Measurements from ENCODE around the gene CAMTA1.

Gene CAMTA1

GRCh38 chr1:7528386-7529198 lies 743.3 kb downstream of the CAMTA1 start:
- Histone ChIP-seq H3K4me3 (ENCODE audit: low read depth, low read length) (no peak overlapping the region), H3K4me1 (ENCODE audit: control insufficient read depth, insufficient read depth, low read length) (no peaks in the 10 kb centered on the region), H3K36me3 (ENCODE audit: control insufficient read depth, insufficient read depth, low read length) (no peaks in the 10 kb centered on the region), H3K9me3 (ENCODE audit: control insufficient read depth, insufficient read depth, low read length) (no peaks in the 10 kb centered on the region), H3K27me3 (ENCODE audit: control insufficient read depth, insufficient read depth, low read length) (no peaks in the 10 kb centered on the region), H3K9ac (ENCODE audit: low read depth, low read length) (no peak overlapping the region)

GRCh38 chr1:7529917-7530316 lies 744.7 kb downstream of the CAMTA1 start:
- Histone ChIP-seq H3K9me3 (ENCODE audit: control insufficient read depth, insufficient read depth, low read length) (no peaks in the 10 kb centered on the region), H3K36me3 (ENCODE audit: control insufficient read depth, insufficient read depth, low read length) (no peaks in the 10 kb centered on the region), H3K9ac (ENCODE audit: low read depth, low read length) (no peak overlapping the region), H3K4me3 (ENCODE audit: low read depth, low read length) (no peak overlapping the region), H3K4me1 (ENCODE audit: control insufficient read depth, insufficient read depth, low read length) (no peaks in the 10 kb centered on the region), H3K27me3 (ENCODE audit: control insufficient read depth, insufficient read depth, low read length) (no peaks in the 10 kb centered on the region)

- Histone ChIP-seq H3K9ac (ENCODE audit: low read depth, low read length) (no peak overlapping the region), H3K36me3 (ENCODE audit: control insufficient read depth, insufficient read depth, low read length) (no peaks in the 10 kb centered on the region), H3K9me3 (ENCODE audit: control insufficient read depth, insufficient read depth, low read length) (no peaks in the 10 kb centered on the region), H3K4me1 (ENCODE audit: control insufficient read depth, insufficient read depth, low read length) (peaks cover 10% of the 10 kb centered on the region), H3K4me3 (ENCODE audit: low read depth, low read length) (no peak overlapping the region), H3K27me3 (ENCODE audit: control insufficient read depth, insufficient read depth, low read length) (no peaks in the 10 kb centered on the region)
Measured at GRCh38 chr1:7531562-7532340, 746.5 kb downstream of the CAMTA1 start.

- Histone ChIP-seq H3K4me3 (ENCODE audit: low read depth, low read length) (no peak overlapping the region), H3K4me1 (ENCODE audit: control insufficient read depth, insufficient read depth, low read length) (peaks cover 21% of the 10 kb centered on the region), H3K9me3 (ENCODE audit: control insufficient read depth, insufficient read depth, low read length) (no peaks in the 10 kb centered on the region), H3K9ac (ENCODE audit: low read depth, low read length) (no peak overlapping the region), H3K27me3 (ENCODE audit: control insufficient read depth, insufficient read depth, low read length) (peaks cover 2% of the 10 kb centered on the region), H3K36me3 (ENCODE audit: control insufficient read depth, insufficient read depth, low read length) (no peaks in the 10 kb centered on the region)
Measured at GRCh38 chr1:7533006-7533405, 747.8 kb downstream of the CAMTA1 start.

- no peak overlapping the region for H3K9ac ChIP-seq (ENCODE audit: low read depth, low read length)
- H3K4me1 ChIP-seq (ENCODE audit: control insufficient read depth, insufficient read depth, low read length): peaks cover 25% of the 10 kb centered on the region
- H3K27me3 ChIP-seq (ENCODE audit: control insufficient read depth, insufficient read depth, low read length): peaks cover 2% of the 10 kb centered on the region
- H3K36me3 ChIP-seq (ENCODE audit: control insufficient read depth, insufficient read depth, low read length): no peaks in the 10 kb centered on the region
- H3K9me3 ChIP-seq (ENCODE audit: control insufficient read depth, insufficient read depth, low read length): no peaks in the 10 kb centered on the region
- H3K4me3 ChIP-seq (ENCODE audit: low read depth, low read length): no peak overlapping the region
Measured at GRCh38 chr1:7534061-7534825, 749.0 kb downstream of the CAMTA1 start.

- no peak overlapping the region for H3K4me3 ChIP-seq (ENCODE audit: low read depth, low read length)
- H3K4me1 ChIP-seq (ENCODE audit: control insufficient read depth, insufficient read depth, low read length): peaks cover 25% of the 10 kb centered on the region
- peaks cover 2% of the 10 kb centered on the region for H3K27me3 ChIP-seq (ENCODE audit: control insufficient read depth, insufficient read depth, low read length)
- H3K36me3 ChIP-seq (ENCODE audit: control insufficient read depth, insufficient read depth, low read length): no peaks in the 10 kb centered on the region
- H3K9me3 ChIP-seq (ENCODE audit: control insufficient read depth, insufficient read depth, low read length): no peaks in the 10 kb centered on the region
- no peak overlapping the region for H3K9ac ChIP-seq (ENCODE audit: low read depth, low read length)
Measured at GRCh38 chr1:7535016-7535415, 749.8 kb downstream of the CAMTA1 start.

- H3K27me3 ChIP-seq (ENCODE audit: control insufficient read depth, insufficient read depth, low read length): peaks cover 2% of the 10 kb centered on the region
- H3K9me3 ChIP-seq (ENCODE audit: control insufficient read depth, insufficient read depth, low read length): no peaks in the 10 kb centered on the region
- H3K9ac ChIP-seq (ENCODE audit: low read depth, low read length): peak overlapping the region; percentile 24
- H3K4me1 ChIP-seq (ENCODE audit: control insufficient read depth, insufficient read depth, low read length): peaks cover 25% of the 10 kb centered on the region
- H3K4me3 ChIP-seq (ENCODE audit: low read depth, low read length): no peak overlapping the region
- no peaks in the 10 kb centered on the region for H3K36me3 ChIP-seq (ENCODE audit: control insufficient read depth, insufficient read depth, low read length)
Measured at GRCh38 chr1:7535934-7536878, 751.0 kb downstream of the CAMTA1 start.

GRCh38 chr1:7536891-7537591 lies 751.8 kb downstream of the CAMTA1 start:
- no peak overlapping the region for H3K9ac ChIP-seq (ENCODE audit: low read depth, low read length)
- H3K27me3 ChIP-seq (ENCODE audit: control insufficient read depth, insufficient read depth, low read length): peaks cover 2% of the 10 kb centered on the region
- no peaks in the 10 kb centered on the region for H3K36me3 ChIP-seq (ENCODE audit: control insufficient read depth, insufficient read depth, low read length)
- H3K9me3 ChIP-seq (ENCODE audit: control insufficient read depth, insufficient read depth, low read length): no peaks in the 10 kb centered on the region
- H3K4me1 ChIP-seq (ENCODE audit: control insufficient read depth, insufficient read depth, low read length): peaks cover 25% of the 10 kb centered on the region
- no peak overlapping the region for H3K4me3 ChIP-seq (ENCODE audit: low read depth, low read length)

GRCh38 chr1:7538033-7538432 lies 752.8 kb downstream of the CAMTA1 start:
- Histone ChIP-seq H3K9me3 (ENCODE audit: control insufficient read depth, insufficient read depth, low read length) (no peaks in the 10 kb centered on the region), H3K9ac (ENCODE audit: low read depth, low read length) (no peak overlapping the region), H3K4me3 (ENCODE audit: low read depth, low read length) (no peak overlapping the region), H3K27me3 (ENCODE audit: control insufficient read depth, insufficient read depth, low read length) (peaks cover 2% of the 10 kb centered on the region), H3K4me1 (ENCODE audit: control insufficient read depth, insufficient read depth, low read length) (peaks cover 25% of the 10 kb centered on the region), H3K36me3 (ENCODE audit: control insufficient read depth, insufficient read depth, low read length) (no peaks in the 10 kb centered on the region)

GRCh38 chr1:7538849-7539768 lies 753.9 kb downstream of the CAMTA1 start:
- Histone ChIP-seq H3K9ac (ENCODE audit: low read depth, low read length) (no peak overlapping the region), H3K4me3 (ENCODE audit: low read depth, low read length) (no peak overlapping the region), H3K9me3 (ENCODE audit: control insufficient read depth, insufficient read depth, low read length) (no peaks in the 10 kb centered on the region), H3K27me3 (ENCODE audit: control insufficient read depth, insufficient read depth, low read length) (peaks cover 2% of the 10 kb centered on the region), H3K36me3 (ENCODE audit: control insufficient read depth, insufficient read depth, low read length) (no peaks in the 10 kb centered on the region), H3K4me1 (ENCODE audit: control insufficient read depth, insufficient read depth, low read length) (peaks cover 25% of the 10 kb centered on the region)

All from iPS-15b (cell line).